ENCODE results near the gene KRTAP10-2.

GRCh38 chr21:44530903-44531605, 20.3 kb downstream of the KRTAP10-2 start:
- TF ChIP-seq CTCF (conservative IDR thresholded peaks at IDR 0.05 in 1 of 2, IDR thresholded peaks at IDR 0.05 in 1 of 2; ENCODE audit: low read depth in 1 of 2, low read length in 2 of 2): no peak
- TF ChIP-seq EZH2 (IDR thresholded peaks at IDR 0.05; ENCODE audit: low read length, missing control alignments): no peak

All from fibroblast of lung (primary cell).